Tibial nerve (tissue), 4 donors: ENCODE measurements around the gene PLCL2.

Experiments
- EP300 ChIP-seq, 2 donors: sonication (generic); formaldehyde crosslinking; IDR thresholded peaks; one replicate each; pipeline ENCODE4 v1.6.1; 2017; ENCODE audit warnings: antibody characterized with exemption in 2 of 2, mild to moderate bottlenecking in 1 of 2
- TF ChIP-seq, protein P1 (sequence below), 5 experiments: fragments of 200-600 bp in 3 of 5; fragments of 450-650 bp in 2 of 5; sonication (generic) in 3 of 5; IDR thresholded peaks; one replicate each; pipeline ENCODE4 v1.5.1; 2016 to 2019; ENCODE audit warnings: antibody characterized with exemption in 5 of 5, mild to moderate bottlenecking in 3 of 5, moderate library complexity in 2 of 5

DNA sequence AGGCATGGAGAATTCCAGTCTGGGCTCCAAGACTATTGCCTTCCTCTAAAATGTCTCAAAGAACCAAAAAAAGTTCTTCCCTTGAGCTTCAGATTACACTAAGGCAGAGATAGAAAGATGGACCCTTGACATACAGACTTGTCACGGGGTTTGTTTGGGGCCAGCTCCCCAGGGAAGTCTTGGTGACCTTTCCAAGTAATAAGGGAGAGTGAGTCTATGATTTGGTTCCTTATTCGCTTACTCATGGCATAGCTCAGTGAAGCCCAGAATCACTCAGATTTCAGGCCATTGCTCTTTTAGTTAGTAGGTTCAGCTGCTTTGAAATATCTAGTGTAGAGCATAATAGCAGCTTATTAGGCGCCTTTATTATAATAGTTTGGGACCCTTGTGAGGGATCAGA, 90.3 kb downstream of the PLCL2 start:
- no peak for TF ChIP-seq EP300 (IDR thresholded peaks at IDR 0.05)
- TF ChIP-seq, protein P1, sequence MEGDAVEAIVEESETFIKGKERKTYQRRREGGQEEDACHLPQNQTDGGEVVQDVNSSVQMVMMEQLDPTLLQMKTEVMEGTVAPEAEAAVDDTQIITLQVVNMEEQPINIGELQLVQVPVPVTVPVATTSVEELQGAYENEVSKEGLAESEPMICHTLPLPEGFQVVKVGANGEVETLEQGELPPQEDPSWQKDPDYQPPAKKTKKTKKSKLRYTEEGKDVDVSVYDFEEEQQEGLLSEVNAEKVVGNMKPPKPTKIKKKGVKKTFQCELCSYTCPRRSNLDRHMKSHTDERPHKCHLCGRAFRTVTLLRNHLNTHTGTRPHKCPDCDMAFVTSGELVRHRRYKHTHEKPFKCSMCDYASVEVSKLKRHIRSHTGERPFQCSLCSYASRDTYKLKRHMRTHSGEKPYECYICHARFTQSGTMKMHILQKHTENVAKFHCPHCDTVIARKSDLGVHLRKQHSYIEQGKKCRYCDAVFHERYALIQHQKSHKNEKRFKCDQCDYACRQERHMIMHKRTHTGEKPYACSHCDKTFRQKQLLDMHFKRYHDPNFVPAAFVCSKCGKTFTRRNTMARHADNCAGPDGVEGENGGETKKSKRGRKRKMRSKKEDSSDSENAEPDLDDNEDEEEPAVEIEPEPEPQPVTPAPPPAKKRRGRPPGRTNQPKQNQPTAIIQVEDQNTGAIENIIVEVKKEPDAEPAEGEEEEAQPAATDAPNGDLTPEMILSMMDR (IDR thresholded peaks at IDR 0.05): no peak
